Body of pancreas (tissue), 4 donors: Measurements from ENCODE around the gene ATP11A. TPM values are rescaled to one million over a fixed set of nuclear protein-coding genes. Genes with fewer than 3 reads are reported as not detected.

Experiments used
- ATAC-seq: fragments of 150-250 bp; one replicate; pipeline ENCODE4 v1.9.1; 2016
- DNase-seq, 4 donors: peaks; one replicate each; pipeline ENCODE4 v3.0.0-alpha.2; 2019
- H3K27ac ChIP-seq, 4 donors: fragments of 200-600 bp; sonication (generic); 1 replicate in 3 of 4; 2 replicates in 1 of 4; pipeline versions ENCODE4 v1.5.1 to v1.6.1; 2016 to 2019; ENCODE audit warnings: mild to moderate bottlenecking in 1 of 4, mixed read lengths in 1 of 4, moderate library complexity in 1 of 4
- H3K27me3 ChIP-seq, 2 donors: fragments of 200-600 bp; sonication (generic); one replicate each; pipeline ENCODE4 v1.6.0; 2016; ENCODE audit warnings: mild to moderate bottlenecking in 1 of 2
- H3K36me3 ChIP-seq, 2 donors: fragments of 200-600 bp; sonication (generic); replicated peaks in 1 of 2; 2 replicates each; pipeline ENCODE4 v1.5.1; 2016; ENCODE audit warnings: low read depth in 2 of 2; ENCODE audit not compliant: insufficient read depth in 1 of 2
- H3K4me1 ChIP-seq: fragments of 200-600 bp; sonication (generic); one replicate; pipeline ENCODE4 v1.6.0; 2016
- H3K4me3 ChIP-seq, 2 donors: fragments of 200-600 bp; sonication (generic); 1 replicate in 1 of 2; 2 replicates in 1 of 2; pipeline ENCODE4 v1.5.1; 2016 to 2019
- H3K9me3 ChIP-seq, 3 donors: fragments of 200-600 bp; sonication (generic); 1 replicate in 2 of 3; 2 replicates in 1 of 3; pipeline ENCODE4 v1.5.1; 2016
- CTCF ChIP-seq, 7 experiments: fragments of 450-650 bp in 4 of 7; fragments of 200-600 bp in 3 of 7; sonication (generic) in 3 of 7; IDR thresholded peaks; one replicate each; pipeline ENCODE4 v1.5.1; 2016 to 2019; ENCODE audit warnings: antibody characterized with exemption in 7 of 7
- POLR2A ChIP-seq, 3 donors: fragments of 450-650 bp; IDR thresholded peaks; one replicate each; pipeline ENCODE4 v1.6.1; 2016; ENCODE audit warnings: antibody characterized with exemption in 3 of 3, mild to moderate bottlenecking in 2 of 3
- WGBS, 2 donors: methylation state at CpG; one replicate each; pipeline ENCODE4 v1.1.5; 2017; 5-methylcytosine and 5-hydroxymethylcytosine counted together
- intact Hi-C: fragments of 100-400 bp; cut with DNase I; formaldehyde crosslinking; loops from one replicate; pipeline ENCODE4 v1.15.1; 2023
- total RNA-seq, 2 donors: library from RNA; depleted of rRNA; stranded (reverse); fragments of >200 nt; gene quantifications; one replicate each; pipeline ENCODE4 v1.1.0, GENCODE V29; 2016

Gene ATP11A
- total RNA-seq, 2 donors from 2014 or later = 24.1 to 33.9 TPM

GRCh38 chr13:112653071-112653470 is 36.8 kb upstream of the ATP11A start:
- H3K27ac ChIP-seq = no peak overlapping the region
- H3K9me3 ChIP-seq = no peaks in the 10 kb centered on the region
- H3K4me3 ChIP-seq = no peak overlapping the region
- no peaks in the 10 kb centered on the region for H3K27me3 ChIP-seq
- no peak for DNase-seq
- no peak for ATAC-seq
- 41 to 55% methylated on average over 3 of the region's 3 CpGs for WGBS, 2 donors
- TF ChIP-seq CTCF (IDR thresholded peaks at IDR 0.05) = no peak
- no peak for TF ChIP-seq POLR2A (IDR thresholded peaks at IDR 0.05)
- H3K36me3 ChIP-seq = no peaks in the 10 kb centered on the region
- intact Hi-C loops = no loop called here
- peaks cover 4% of the 10 kb centered on the region for H3K4me1 ChIP-seq

- Histone ChIP-seq H3K9me3 (no peaks in the 10 kb centered on the region), H3K27me3 (no peaks in the 10 kb centered on the region), H3K4me3 (no peak overlapping the region), H3K4me1 (peaks cover 8% of the 10 kb centered on the region), H3K36me3 (no peaks in the 10 kb centered on the region), H3K27ac (no peak overlapping the region)
- TF ChIP-seq POLR2A (IDR thresholded peaks at IDR 0.05) (no peak), CTCF (IDR thresholded peaks at IDR 0.05) (no peak)
- intact Hi-C loops = no loop called here
- WGBS, 2 donors = 59 to 63% methylated on average over 5 of the region's 5 CpGs
- DNase-seq = no peak
- no peak for ATAC-seq
Measured at GRCh38 chr13:112655913-112656312, 33.9 kb upstream of the ATP11A start.

- H3K4me1 ChIP-seq = peaks cover 8% of the 10 kb centered on the region
- no peaks in the 10 kb centered on the region for H3K9me3 ChIP-seq
- DNase-seq (peak in 3 of 4 donors; percentile 19 to 49 (median 23)), ATAC-seq (peak; percentile 73)
- H3K4me3 ChIP-seq = no peak overlapping the region
- H3K36me3 ChIP-seq = no peaks in the 10 kb centered on the region
- no peaks in the 10 kb centered on the region for H3K27me3 ChIP-seq
- H3K27ac ChIP-seq = peak overlapping the region in 3 of 4 donors; percentile 18 to 71 (median 47)
- no peak for TF ChIP-seq CTCF (IDR thresholded peaks at IDR 0.05)
- no peak for TF ChIP-seq POLR2A (IDR thresholded peaks at IDR 0.05)
- intact Hi-C loops = no loop called here
- WGBS, 2 donors = 48 to 77% methylated on average over 3 to 14 of the region's 14 CpGs
Measured at GRCh38 chr13:112657850-112658445, 31.9 kb upstream of the ATP11A start.

- 11 to 20% methylated on average over 1 of the region's 1 CpG for WGBS, 2 donors
- Histone ChIP-seq H3K27ac (peak overlapping the region in 3 of 4 donors; percentile 18 to 71 (median 47)), H3K9me3 (no peaks in the 10 kb centered on the region), H3K4me1 (peaks cover 8% of the 10 kb centered on the region), H3K27me3 (no peaks in the 10 kb centered on the region), H3K36me3 (no peaks in the 10 kb centered on the region), H3K4me3 (no peak overlapping the region)
- TF ChIP-seq CTCF (IDR thresholded peaks at IDR 0.05) = no peak
- TF ChIP-seq POLR2A (IDR thresholded peaks at IDR 0.05) = no peak
- intact Hi-C loops = no loop called here
- no peak for ATAC-seq
- no peak for DNase-seq
Measured at GRCh38 chr13:112658808-112659207, 31.0 kb upstream of the ATP11A start.

- no peak for TF ChIP-seq POLR2A (IDR thresholded peaks at IDR 0.05)
- no peak for TF ChIP-seq CTCF (IDR thresholded peaks at IDR 0.05)
- Histone ChIP-seq H3K27me3 (no peaks in the 10 kb centered on the region), H3K9me3 (no peaks in the 10 kb centered on the region), H3K36me3 (no peaks in the 10 kb centered on the region), H3K4me1 (peaks cover 8% of the 10 kb centered on the region), H3K4me3 (no peak overlapping the region), H3K27ac (no peak overlapping the region)
- intact Hi-C loops = no loop called here
- no peak for DNase-seq
- 84 to 89% methylated on average over 2 of the region's 2 CpGs for WGBS, 2 donors
- no peak for ATAC-seq
Measured at GRCh38 chr13:112661291-112661690, 28.5 kb upstream of the ATP11A start.
